ENCODE data around the gene MRPL20.
"Not testable (repeated sequence)": the region's sequence is repeated elsewhere in the genome, so short reads cannot be mapped to it uniquely, and the experiment has no call there.

GRCh38 chr1:1370094-1370493, 37.0 kb downstream of the MRPL20 start:
- TF ChIP-seq, protein P1, sequence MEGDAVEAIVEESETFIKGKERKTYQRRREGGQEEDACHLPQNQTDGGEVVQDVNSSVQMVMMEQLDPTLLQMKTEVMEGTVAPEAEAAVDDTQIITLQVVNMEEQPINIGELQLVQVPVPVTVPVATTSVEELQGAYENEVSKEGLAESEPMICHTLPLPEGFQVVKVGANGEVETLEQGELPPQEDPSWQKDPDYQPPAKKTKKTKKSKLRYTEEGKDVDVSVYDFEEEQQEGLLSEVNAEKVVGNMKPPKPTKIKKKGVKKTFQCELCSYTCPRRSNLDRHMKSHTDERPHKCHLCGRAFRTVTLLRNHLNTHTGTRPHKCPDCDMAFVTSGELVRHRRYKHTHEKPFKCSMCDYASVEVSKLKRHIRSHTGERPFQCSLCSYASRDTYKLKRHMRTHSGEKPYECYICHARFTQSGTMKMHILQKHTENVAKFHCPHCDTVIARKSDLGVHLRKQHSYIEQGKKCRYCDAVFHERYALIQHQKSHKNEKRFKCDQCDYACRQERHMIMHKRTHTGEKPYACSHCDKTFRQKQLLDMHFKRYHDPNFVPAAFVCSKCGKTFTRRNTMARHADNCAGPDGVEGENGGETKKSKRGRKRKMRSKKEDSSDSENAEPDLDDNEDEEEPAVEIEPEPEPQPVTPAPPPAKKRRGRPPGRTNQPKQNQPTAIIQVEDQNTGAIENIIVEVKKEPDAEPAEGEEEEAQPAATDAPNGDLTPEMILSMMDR (IDR thresholded peaks at IDR 0.05): not testable (repeated sequence)
- not testable (repeated sequence) for TF ChIP-seq POLR2A (IDR thresholded peaks at IDR 0.05)
